Hepatocyte (in vitro differentiated cells): ENCODE results near the gene DIAPH3. TPM values are rescaled to one million over a fixed set of nuclear protein-coding genes. Genes with fewer than 3 reads are reported as not detected.

Source experiments
- DNase-seq: peaks from one replicate; pipeline ENCODE4 v3.0.0-alpha.2; 2016; ENCODE audit warnings: low spot score
- H2AFZ ChIP-seq: fragments of 200-600 bp; sonication (generic); 2 replicates; pipeline ENCODE4 v1.6.0; 2016; ENCODE audit warnings: antibody characterized with exemption, mild to moderate bottlenecking
- H3K27ac ChIP-seq: fragments of 200-600 bp; sonication (generic); 2 replicates; pipeline ENCODE4 v1.5.1; 2016; ENCODE audit warnings: mild to moderate bottlenecking
- H3K27me3 ChIP-seq: fragments of 200-600 bp; sonication (generic); 2 replicates; pipeline ENCODE4 v1.6.1; 2016
- H3K36me3 ChIP-seq: fragments of 200-600 bp; sonication (generic); replicated peaks from 2 replicates; pipeline ENCODE4 v1.5.1; 2016; ENCODE audit warnings: low read depth; ENCODE audit not compliant: insufficient read depth
- H3K4me1 ChIP-seq: fragments of 200-600 bp; sonication (generic); 2 replicates; pipeline ENCODE4 v1.5.1; 2016; ENCODE audit warnings: mild to moderate bottlenecking, moderate library complexity; ENCODE audit not compliant: insufficient read depth
- H3K4me2 ChIP-seq: fragments of 200-600 bp; sonication (generic); 2 replicates; pipeline ENCODE4 v1.6.0; 2016
- H3K4me3 ChIP-seq: fragments of 200-600 bp; sonication (generic); 2 replicates; pipeline ENCODE4 v1.5.1; 2016; ENCODE audit warnings: mild to moderate bottlenecking
- H3K79me2 ChIP-seq: fragments of 200-600 bp; sonication (generic); 2 replicates; pipeline ENCODE4 v1.6.0; 2017; ENCODE audit warnings: mild to moderate bottlenecking
- H3K9me2 ChIP-seq: fragments of 200-600 bp; sonication (generic); replicated peaks from 2 replicates; pipeline ENCODE4 v1.6.0; 2017; ENCODE audit warnings: mild to moderate bottlenecking; ENCODE audit not compliant: insufficient read depth
- H3K9me3 ChIP-seq: fragments of 200-600 bp; sonication (generic); 2 replicates; pipeline ENCODE4 v1.5.1; 2016; ENCODE audit warnings: low read depth, mild to moderate bottlenecking
- H4K20me1 ChIP-seq: fragments of 200-600 bp; sonication (generic); 2 replicates; pipeline ENCODE4 v1.6.0; 2016; ENCODE audit warnings: mild to moderate bottlenecking; ENCODE audit not compliant: insufficient read depth, poor library complexity, severe bottlenecking
- EZH2 ChIP-seq: fragments of 200-600 bp; sonication (generic); IDR thresholded peaks from 2 replicates; pipeline ENCODE4 v1.6.1; 2016; ENCODE audit warnings: antibody characterized with exemption, mild to moderate bottlenecking, borderline replicate concordance
- EZH2phosphoT487 ChIP-seq: fragments of 200-600 bp; sonication (generic); IDR thresholded peaks from one replicate; pipeline ENCODE4 v1.6.1; 2018; ENCODE audit warnings: antibody characterized with exemption, mild to moderate bottlenecking, low read depth, moderate library complexity; ENCODE audit not compliant: unreplicated experiment, severe bottlenecking
- WGBS: methylation state at CpG from one replicate; pipeline ENCODE4 v1.1.6; 2016; ENCODE audit warnings: low lambda C conversion rate; ENCODE audit errors: missing lambda C conversion rate; 5-methylcytosine and 5-hydroxymethylcytosine counted together
- polyA plus RNA-seq: library from polyadenylated mRNA; unstranded; fragments of >200 nt; fragmentation: Nextera tagmentation; extraction: Ambion mirVana; gene quantifications from 2 replicates; pipeline ENCODE4 v1.2.1, GENCODE V29; 2016
- total RNA-seq: library from RNA; depleted of rRNA; stranded (reverse); fragments of >200 nt; gene quantifications from 2 replicates; pipeline ENCODE4 v1.2.3, GENCODE V29; 2014
- TF ChIP-seq, protein P1 (sequence below): fragments of 200-600 bp; sonication (generic); IDR thresholded peaks from 2 replicates; pipeline ENCODE4 v1.5.1; 2016; ENCODE audit warnings: antibody characterized with exemption, mild to moderate bottlenecking; ENCODE audit not compliant: poor library complexity

The DIAPH3 gene
- total and polyA plus RNA-seq, 2 experiments from 2014 or later: 4.7 to 7.9 TPM

DNA sequence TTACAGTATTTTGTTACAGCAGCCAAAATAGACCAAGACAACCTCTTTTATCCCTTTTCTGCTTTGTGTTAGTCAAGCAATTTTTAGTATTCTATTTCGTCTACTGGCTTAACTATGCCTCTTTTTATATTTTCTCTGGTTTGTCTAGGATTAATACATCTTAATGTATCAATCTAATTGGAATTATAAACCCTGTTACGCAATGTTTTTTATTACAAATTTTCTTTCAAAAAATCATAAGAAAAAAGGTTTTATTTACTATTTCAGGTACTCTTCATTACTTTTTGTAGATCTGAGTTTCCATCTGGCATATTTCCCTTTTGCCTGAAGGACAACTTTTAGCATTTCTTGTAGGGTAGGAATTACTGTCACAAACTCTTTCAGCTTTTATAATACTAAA lies 275.3 kb downstream of the DIAPH3 start:
- no peaks in the 10 kb centered on the region for H3K9me2 ChIP-seq
- no peak overlapping the region for H3K4me2 ChIP-seq
- H3K9me3 ChIP-seq: no peaks in the 10 kb centered on the region
- no peaks in the 10 kb centered on the region for H3K27me3 ChIP-seq
- no peaks in the 10 kb centered on the region for H3K79me2 ChIP-seq
- H3K36me3 ChIP-seq: no peaks in the 10 kb centered on the region
- H3K27ac ChIP-seq: no peak overlapping the region
- DNase-seq: no peak
- no peak overlapping the region for H2AFZ ChIP-seq
- no peaks in the 10 kb centered on the region for H4K20me1 ChIP-seq
- no peak overlapping the region for H3K4me3 ChIP-seq
- TF ChIP-seq, protein P1, sequence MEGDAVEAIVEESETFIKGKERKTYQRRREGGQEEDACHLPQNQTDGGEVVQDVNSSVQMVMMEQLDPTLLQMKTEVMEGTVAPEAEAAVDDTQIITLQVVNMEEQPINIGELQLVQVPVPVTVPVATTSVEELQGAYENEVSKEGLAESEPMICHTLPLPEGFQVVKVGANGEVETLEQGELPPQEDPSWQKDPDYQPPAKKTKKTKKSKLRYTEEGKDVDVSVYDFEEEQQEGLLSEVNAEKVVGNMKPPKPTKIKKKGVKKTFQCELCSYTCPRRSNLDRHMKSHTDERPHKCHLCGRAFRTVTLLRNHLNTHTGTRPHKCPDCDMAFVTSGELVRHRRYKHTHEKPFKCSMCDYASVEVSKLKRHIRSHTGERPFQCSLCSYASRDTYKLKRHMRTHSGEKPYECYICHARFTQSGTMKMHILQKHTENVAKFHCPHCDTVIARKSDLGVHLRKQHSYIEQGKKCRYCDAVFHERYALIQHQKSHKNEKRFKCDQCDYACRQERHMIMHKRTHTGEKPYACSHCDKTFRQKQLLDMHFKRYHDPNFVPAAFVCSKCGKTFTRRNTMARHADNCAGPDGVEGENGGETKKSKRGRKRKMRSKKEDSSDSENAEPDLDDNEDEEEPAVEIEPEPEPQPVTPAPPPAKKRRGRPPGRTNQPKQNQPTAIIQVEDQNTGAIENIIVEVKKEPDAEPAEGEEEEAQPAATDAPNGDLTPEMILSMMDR: no peak
- TF ChIP-seq EZH2phosphoT487 (no peak), EZH2 (no peak)
- WGBS: 96% methylated on average over 2 of the region's 2 CpGs
- no peaks in the 10 kb centered on the region for H3K4me1 ChIP-seq

DNA sequence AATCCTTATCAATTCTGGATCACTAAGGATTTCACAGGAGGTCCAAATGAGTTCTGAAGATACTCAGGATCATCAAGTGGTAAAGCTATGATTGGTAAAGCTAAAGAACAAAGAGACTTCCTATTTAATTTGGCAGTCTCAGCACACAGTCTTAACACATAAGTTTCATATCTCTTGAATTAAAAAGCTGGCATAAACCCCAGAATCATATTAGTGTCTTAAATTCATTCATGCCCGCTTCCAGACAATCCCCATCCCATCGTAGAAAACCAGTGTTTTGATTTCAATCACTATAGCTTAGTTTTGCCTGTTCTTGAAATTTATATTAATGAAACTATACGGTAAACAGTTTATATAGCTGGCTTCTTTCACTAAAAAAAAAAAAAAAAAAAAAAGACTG lies 278.7 kb downstream of the DIAPH3 start:
- Histone ChIP-seq H3K4me3 (no peak overlapping the region), H3K9me3 (no peaks in the 10 kb centered on the region), H3K27me3 (no peaks in the 10 kb centered on the region), H3K4me1 (no peaks in the 10 kb centered on the region), H3K79me2 (no peaks in the 10 kb centered on the region), H4K20me1 (no peaks in the 10 kb centered on the region), H3K9me2 (no peaks in the 10 kb centered on the region), H3K36me3 (no peaks in the 10 kb centered on the region), H3K27ac (no peak overlapping the region), H3K4me2 (no peak overlapping the region), H2AFZ (no peak overlapping the region)
- DNase-seq: no peak
- 75% methylated on average over 3 of the region's 3 CpGs for WGBS
- TF ChIP-seq EZH2phosphoT487 (no peak), EZH2 (no peak)
- TF ChIP-seq, protein P1: no peak

DNA sequence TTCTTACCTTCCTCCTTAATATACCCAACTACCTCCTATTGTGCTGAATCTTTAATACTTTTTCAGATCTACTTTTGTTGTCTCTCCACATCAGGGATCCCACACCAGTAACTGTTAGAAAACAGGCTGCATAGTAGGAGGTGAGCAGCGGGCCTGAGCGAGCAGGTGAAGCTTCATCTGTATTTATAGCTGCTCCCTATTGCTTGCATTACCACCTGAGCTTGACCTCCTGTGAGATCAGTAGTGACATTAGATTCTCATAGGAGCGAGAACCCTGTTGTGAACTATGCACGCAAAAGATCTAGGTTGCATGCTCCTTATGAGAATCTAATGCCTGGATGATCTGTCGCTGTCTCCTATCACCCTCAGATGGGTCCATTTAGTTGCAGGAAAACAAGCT lies 279.8 kb downstream of the DIAPH3 start:
- H3K27ac ChIP-seq: no peak overlapping the region
- no peak for DNase-seq
- peaks cover 6% of the 10 kb centered on the region for H3K4me1 ChIP-seq
- H4K20me1 ChIP-seq: no peaks in the 10 kb centered on the region
- no peaks in the 10 kb centered on the region for H3K9me3 ChIP-seq
- H3K9me2 ChIP-seq: no peaks in the 10 kb centered on the region
- H2AFZ ChIP-seq: no peak overlapping the region
- no peaks in the 10 kb centered on the region for H3K79me2 ChIP-seq
- no peaks in the 10 kb centered on the region for H3K36me3 ChIP-seq
- no peaks in the 10 kb centered on the region for H3K27me3 ChIP-seq
- no peak overlapping the region for H3K4me2 ChIP-seq
- 100% methylated on average over 5 of the region's 5 CpGs for WGBS
- H3K4me3 ChIP-seq: no peak overlapping the region
- TF ChIP-seq EZH2: no peak
- TF ChIP-seq, protein P1: no peak
- no peak for TF ChIP-seq EZH2phosphoT487

DNA sequence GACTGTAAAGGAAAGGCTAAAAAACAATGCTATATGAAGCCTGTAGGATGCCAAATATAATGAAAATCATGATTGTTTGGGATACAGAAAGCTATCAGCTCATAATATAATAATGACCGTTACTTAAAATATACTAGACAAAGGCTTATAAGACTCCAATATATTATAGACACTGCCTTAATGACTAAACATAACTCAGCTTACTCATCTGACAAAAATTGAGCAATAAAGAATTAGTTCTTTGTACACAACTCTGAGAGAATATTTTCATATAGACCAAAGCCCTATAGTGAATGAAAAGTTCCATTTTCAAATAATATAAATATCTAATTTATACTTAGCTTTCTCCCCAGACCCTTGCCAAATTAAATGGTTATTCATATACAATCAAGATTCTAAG lies 283.3 kb downstream of the DIAPH3 start:
- Histone ChIP-seq H3K9me2 (no peaks in the 10 kb centered on the region), H3K27me3 (no peaks in the 10 kb centered on the region), H3K4me1 (peaks cover 6% of the 10 kb centered on the region), H2AFZ (no peak overlapping the region), H3K36me3 (no peaks in the 10 kb centered on the region), H3K4me3 (no peak overlapping the region), H3K27ac (no peak overlapping the region), H3K79me2 (no peaks in the 10 kb centered on the region), H3K4me2 (no peak overlapping the region), H3K9me3 (no peaks in the 10 kb centered on the region), H4K20me1 (no peaks in the 10 kb centered on the region)
- DNase-seq: no peak
- 82% methylated on average over 1 of the region's 1 CpG for WGBS
- no peak for TF ChIP-seq EZH2phosphoT487
- TF ChIP-seq EZH2: no peak
